IPS DF 6.9 (cell line): ENCODE results near the gene ALK.

Source experiments
- DNase-seq: peaks from one replicate; pipeline ENCODE4 v3.0.0-alpha.2; 2013; ENCODE audit warnings: low read depth, low spot score
- H3K27ac ChIP-seq: one replicate; pipeline ENCODE4 v1.5.1; 2013; ENCODE audit warnings: low read length, control low read depth
- H3K27me3 ChIP-seq: 2 replicates; pipeline ENCODE4 v1.6.1; 2013; ENCODE audit warnings: mild to moderate bottlenecking, low read length; ENCODE audit not compliant: control insufficient read depth, insufficient read depth
- H3K36me3 ChIP-seq: 2 replicates; pipeline ENCODE4 v1.6.1; 2013; ENCODE audit warnings: low read length; ENCODE audit not compliant: control insufficient read depth, insufficient read depth
- H3K4me1 ChIP-seq: 2 replicates; pipeline ENCODE4 v1.6.1; 2013; ENCODE audit warnings: low read length; ENCODE audit not compliant: control insufficient read depth, insufficient read depth
- H3K4me3 ChIP-seq: 2 replicates; pipeline ENCODE4 v1.5.1; 2013; ENCODE audit warnings: mild to moderate bottlenecking, low read length
- H3K9me3 ChIP-seq: 2 replicates; pipeline ENCODE4 v1.6.1; 2013; ENCODE audit warnings: low read length, inconsistent platforms; ENCODE audit not compliant: control insufficient read depth, insufficient read depth
- WGBS: extraction: QIAGEN DNeasy Blood & Tissue Kit; methylation state at CpG from one replicate; pipeline ENCODE4 v1.1.7; 2013; ENCODE audit warnings: mixed read lengths, missing lambda C conversion rate; ENCODE audit not compliant: insufficient read length, insufficient coverage; 5-methylcytosine and 5-hydroxymethylcytosine counted together

The ALK gene

GRCh38 chr2:29207352-29208148, 713.8 kb downstream of the ALK start:
- no CpG with 5 or more reads among the region's 3 CpGs for WGBS
- DNase-seq, result no peak

GRCh38 chr2:29206941-29207340, 714.4 kb downstream of the ALK start:
- Histone ChIP-seq H3K4me1 (no peaks in the 10 kb centered on the region), H3K36me3 (no peaks in the 10 kb centered on the region), H3K27ac (no peak overlapping the region), H3K27me3 (no peaks in the 10 kb centered on the region), H3K9me3 (no peaks in the 10 kb centered on the region), H3K4me3 (no peak overlapping the region)
- WGBS, result no CpG with 5 or more reads among the region's 5 CpGs
- no peak for DNase-seq

More at GRCh38 chr2:29207352-29208148, 713.8 kb downstream of the ALK start:
- H3K27me3 ChIP-seq, result no peaks in the 10 kb centered on the region
- H3K9me3 ChIP-seq, result no peaks in the 10 kb centered on the region
- H3K36me3 ChIP-seq, result no peaks in the 10 kb centered on the region
- H3K27ac ChIP-seq, result no peak overlapping the region
- H3K4me3 ChIP-seq, result no peak overlapping the region
- H3K4me1 ChIP-seq, result no peaks in the 10 kb centered on the region

GRCh38 chr2:29202819-29203495, 718.4 kb downstream of the ALK start:
- WGBS, result no CpG with 5 or more reads among the region's 5 CpGs
- Histone ChIP-seq H3K27me3 (no peaks in the 10 kb centered on the region), H3K27ac (no peak overlapping the region), H3K9me3 (no peaks in the 10 kb centered on the region), H3K4me3 (no peak overlapping the region), H3K36me3 (no peaks in the 10 kb centered on the region), H3K4me1 (no peaks in the 10 kb centered on the region)
- DNase-seq, result no peak

- peak; percentile 31 for DNase-seq
- H3K27me3 ChIP-seq, result no peaks in the 10 kb centered on the region
- no peak overlapping the region for H3K27ac ChIP-seq
- H3K9me3 ChIP-seq, result no peaks in the 10 kb centered on the region
- WGBS, result no CpG with 5 or more reads among the region's 5 CpGs
- no peak overlapping the region for H3K4me3 ChIP-seq
- H3K36me3 ChIP-seq, result no peaks in the 10 kb centered on the region
- no peaks in the 10 kb centered on the region for H3K4me1 ChIP-seq
Observed at GRCh38 chr2:29201979-29202378, 719.4 kb downstream of the ALK start.

- Histone ChIP-seq H3K27me3 (no peaks in the 10 kb centered on the region), H3K27ac (no peak overlapping the region), H3K4me1 (no peaks in the 10 kb centered on the region), H3K36me3 (no peaks in the 10 kb centered on the region), H3K4me3 (no peak overlapping the region), H3K9me3 (no peaks in the 10 kb centered on the region)
- WGBS, result no CpG with 5 or more reads among the region's 14 CpGs
- peak; percentile 47 for DNase-seq
Observed at GRCh38 chr2:29196792-29197788, 724.3 kb downstream of the ALK start.

GRCh38 chr2:29195796-29196195, 725.6 kb downstream of the ALK start:
- Histone ChIP-seq H3K27ac (no peak overlapping the region), H3K9me3 (no peaks in the 10 kb centered on the region), H3K36me3 (no peaks in the 10 kb centered on the region), H3K4me1 (no peaks in the 10 kb centered on the region), H3K4me3 (no peak overlapping the region), H3K27me3 (no peaks in the 10 kb centered on the region)
- no peak for DNase-seq
- no CpG with 5 or more reads among the region's 8 CpGs for WGBS

- Histone ChIP-seq H3K27me3 (no peaks in the 10 kb centered on the region), H3K9me3 (no peaks in the 10 kb centered on the region), H3K4me3 (no peak overlapping the region), H3K4me1 (no peaks in the 10 kb centered on the region), H3K36me3 (no peaks in the 10 kb centered on the region), H3K27ac (no peak overlapping the region)
- DNase-seq, result no peak
- no CpG with 5 or more reads among the region's 7 CpGs for WGBS
Observed at GRCh38 chr2:29193681-29194080, 727.7 kb downstream of the ALK start.

GRCh38 chr2:29193111-29193510, 728.3 kb downstream of the ALK start:
- no peaks in the 10 kb centered on the region for H3K36me3 ChIP-seq
- H3K27ac ChIP-seq, result no peak overlapping the region
- WGBS, result no CpG with 5 or more reads among the region's 12 CpGs
- H3K4me3 ChIP-seq, result no peak overlapping the region
- no peaks in the 10 kb centered on the region for H3K4me1 ChIP-seq
- no peak for DNase-seq
- H3K9me3 ChIP-seq, result no peaks in the 10 kb centered on the region
- H3K27me3 ChIP-seq, result no peaks in the 10 kb centered on the region

GRCh38 chr2:29192526-29192925, 728.9 kb downstream of the ALK start:
- Histone ChIP-seq H3K36me3 (no peaks in the 10 kb centered on the region), H3K27me3 (no peaks in the 10 kb centered on the region), H3K9me3 (no peaks in the 10 kb centered on the region), H3K27ac (no peak overlapping the region), H3K4me3 (no peak overlapping the region), H3K4me1 (no peaks in the 10 kb centered on the region)
- no CpG with 5 or more reads among the region's 3 CpGs for WGBS
- no peak for DNase-seq

- H3K4me3 ChIP-seq, result no peak overlapping the region
- DNase-seq, result no peak
- no peaks in the 10 kb centered on the region for H3K9me3 ChIP-seq
- no peaks in the 10 kb centered on the region for H3K27me3 ChIP-seq
- WGBS, result no CpG with 5 or more reads among the region's 6 CpGs
- H3K36me3 ChIP-seq, result no peaks in the 10 kb centered on the region
- no peak overlapping the region for H3K27ac ChIP-seq
- H3K4me1 ChIP-seq, result no peaks in the 10 kb centered on the region
Observed at GRCh38 chr2:29191817-29192216, 729.6 kb downstream of the ALK start.
